Right ventricle myocardium superior (tissue), 1 donor: ENCODE results near the gene CCDC192. TPM values are rescaled to one million over a fixed set of nuclear protein-coding genes. Genes with fewer than 3 reads are reported as not detected.

Experiments used
- ATAC-seq: fragments of 200-7000 bp; cut with Tn5 transposase; one replicate; pipeline ENCODE4 v1.9.1; 2020; ENCODE audit warnings: mild to moderate bottlenecking; ENCODE audit not compliant: poor library complexity
- DNase-seq: peaks from one replicate; pipeline ENCODE4 v3.0.0-alpha.2; 2020
- intact Hi-C: fragments of 100-400 bp; cut with DNase I; formaldehyde crosslinking; loops from one replicate; pipeline ENCODE4 v1.11.2; 2022
- total RNA-seq: library from RNA; stranded (reverse); fragmentation: NEBNext Ultra II Directional; extraction: Animal tissue kit (Norgen Biotek cat#: 25700); gene quantifications from one replicate; pipeline ENCODE4 v1.2.1, GENCODE V29; 2021
- donor health status: DM: no; HTN: yes; CAD: no; lungs with severe emphysema.

CCDC192 gene
- total RNA-seq, 1 donor from 2014 or later, result not detected

DNA sequence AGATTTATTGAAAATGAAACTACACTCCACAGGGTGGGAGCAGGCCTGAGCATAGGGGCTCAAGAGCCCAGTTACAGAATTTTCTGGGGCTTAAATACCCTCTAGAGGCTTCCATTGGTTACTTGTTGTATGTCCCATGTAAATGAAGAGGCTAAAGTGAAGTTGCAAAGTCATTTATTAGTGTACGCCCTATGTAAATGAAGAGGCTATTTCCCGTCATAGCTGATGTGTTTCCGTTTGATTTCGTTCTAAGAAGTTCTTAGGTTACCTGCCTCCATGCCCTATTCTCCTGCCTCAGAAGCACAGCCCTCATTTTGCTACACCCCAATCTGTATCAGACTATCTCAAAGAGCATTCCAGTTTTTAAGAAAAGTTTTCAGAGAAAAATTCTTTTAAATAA lies 273.3 kb downstream of the CCDC192 start:
- ATAC-seq (no peak), DNase-seq (no peak)
- intact Hi-C loops, result no loop called here

DNA sequence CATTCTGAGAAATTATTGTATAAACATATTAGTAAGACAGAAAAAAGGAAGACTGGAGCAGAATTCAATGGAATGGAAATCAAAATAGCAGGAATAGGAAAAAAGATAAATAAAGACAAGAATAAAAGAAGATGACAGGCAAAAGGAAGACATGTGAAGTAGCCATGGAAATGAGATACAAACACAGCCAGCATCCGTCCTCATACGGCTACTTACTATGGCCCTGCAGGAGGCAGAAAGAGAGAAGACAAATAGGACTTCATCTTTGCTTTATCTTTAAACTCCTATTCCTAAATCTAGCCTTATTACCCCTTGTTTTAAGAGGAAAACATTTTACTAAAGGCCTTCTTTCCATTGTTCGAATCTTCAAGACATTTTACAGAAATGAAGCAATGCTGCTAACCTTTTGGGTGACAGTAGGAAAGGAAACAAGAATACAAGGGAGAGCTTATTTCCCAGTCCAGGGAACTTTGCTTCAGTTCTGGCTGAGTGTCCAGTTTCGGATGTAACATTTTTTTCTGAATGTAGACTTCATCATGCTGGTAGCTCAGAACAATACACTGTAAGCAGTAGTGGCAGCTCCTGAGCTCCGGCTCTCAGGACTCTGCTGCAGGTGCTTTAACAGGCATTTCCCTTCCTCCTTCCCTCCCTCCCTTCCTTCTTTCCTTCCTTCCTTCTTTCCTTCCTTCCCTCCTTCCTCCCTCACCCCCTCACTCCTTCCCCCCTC lies 274.0 kb downstream of the CCDC192 start:
- no peak for ATAC-seq
- intact Hi-C loops, result no loop called here

GRCh38 chr5:127978738-127979300 lies 275.6 kb downstream of the CCDC192 start:
- intact Hi-C loops, result no loop called here
- no peak for ATAC-seq
- DNase-seq, result no peak

More for the DNA sequence above, 274.0 kb downstream of the CCDC192 start:
- no peak for DNase-seq

GRCh38 chr5:127979475-127979874 lies 276.3 kb downstream of the CCDC192 start:
- ATAC-seq (no peak), DNase-seq (no peak)
- intact Hi-C loops, result no loop called here

- intact Hi-C loops, result no loop called here
- ATAC-seq (no peak), DNase-seq (no peak)
These were observed 277.7 kb downstream of the CCDC192 start for GRCh38 chr5:127980843-127981242.

DNA sequence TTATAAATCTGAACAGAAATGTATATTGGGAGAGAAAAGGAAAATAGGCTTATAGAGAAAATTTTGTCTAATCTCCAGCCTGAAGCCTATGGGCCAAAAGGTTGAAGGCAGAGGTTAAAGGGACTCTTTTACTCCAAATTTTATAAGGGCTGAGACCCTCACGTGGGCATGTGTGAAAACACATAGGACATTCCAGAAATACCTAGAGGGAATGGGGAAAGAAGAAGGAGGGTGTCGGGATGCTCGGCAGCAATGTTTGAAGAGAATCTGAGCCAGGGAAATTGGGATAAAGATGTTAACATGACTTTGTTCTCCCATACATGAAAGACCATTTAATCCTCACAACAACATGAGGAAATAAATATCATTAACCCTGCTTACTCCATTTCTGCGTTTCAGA lies 278.3 kb downstream of the CCDC192 start:
- ATAC-seq (no peak), DNase-seq (no peak)
- intact Hi-C loops, result no loop called here

DNA sequence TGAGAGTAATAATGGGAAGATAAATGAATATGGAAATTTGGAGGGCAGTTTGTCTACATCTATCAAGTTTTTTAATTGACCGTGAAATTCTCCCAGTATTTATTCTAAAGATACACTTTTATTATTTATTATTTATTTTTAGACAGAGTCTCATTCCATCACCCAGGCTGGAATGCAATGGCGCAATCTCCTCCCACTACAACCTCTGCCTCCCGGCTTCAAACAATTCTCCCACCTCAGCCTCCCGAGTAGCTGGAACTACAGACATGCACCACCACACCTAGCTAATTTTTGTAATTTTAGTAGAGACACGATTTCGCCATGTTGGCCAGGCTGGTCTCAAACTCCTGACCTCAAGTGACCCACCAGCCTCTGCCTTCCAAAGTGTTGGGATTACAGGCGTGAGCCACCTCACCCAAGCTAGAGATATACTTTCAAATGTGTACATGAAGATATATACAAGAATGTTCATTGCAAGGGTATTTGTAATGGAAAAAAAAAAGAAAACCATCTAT lies 282.7 kb downstream of the CCDC192 start:
- ATAC-seq, result no peak
- intact Hi-C loops, result no loop called here
- DNase-seq, result no peak

GRCh38 chr5:127987354-127988145 lies 284.4 kb downstream of the CCDC192 start:
- peak; percentile 56 for ATAC-seq
- intact Hi-C loops, result no loop called here
- no peak for DNase-seq

DNA sequence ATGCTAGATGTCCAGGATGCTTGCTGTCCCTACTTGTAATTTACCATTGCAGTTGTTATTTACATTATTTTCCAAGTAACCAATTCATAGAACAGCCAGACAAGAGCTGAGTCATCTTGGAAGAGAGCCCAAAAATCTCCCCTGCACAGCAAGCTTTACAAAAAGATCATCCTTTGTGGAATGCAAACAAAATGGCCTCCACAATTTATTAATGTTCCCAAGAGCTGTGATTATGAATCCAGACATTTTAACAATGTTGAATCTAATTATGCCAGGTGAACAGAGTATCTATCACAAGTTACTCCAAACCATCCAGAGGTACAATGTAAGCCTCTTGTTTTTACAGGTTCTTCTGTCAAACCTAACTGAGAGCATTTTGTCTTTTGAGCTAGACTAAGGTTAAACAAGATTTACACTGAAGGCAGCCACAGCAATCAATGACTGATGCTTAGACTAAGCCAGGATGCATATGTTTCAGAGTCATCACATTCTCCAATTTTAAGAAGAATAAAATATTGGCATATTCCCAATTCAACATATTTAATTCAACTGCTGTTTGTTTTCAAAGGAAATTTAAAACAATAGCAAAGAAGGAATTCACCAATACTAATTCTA lies 285.1 kb downstream of the CCDC192 start:
- DNase-seq (no peak), ATAC-seq (no peak)
- intact Hi-C loops, result no loop called here

Other genes starting within 250 kb of the CCDC192 start
- gene PRRC1, start 185.8 kb upstream of the CCDC192 start, total RNA-seq, result 17.1 TPM
- not detected for gene CTXN3, start 54.3 kb upstream of the CCDC192 start, total RNA-seq